ENCODE measurements around the gene PDSS2.

The PDSS2 gene

DNA sequence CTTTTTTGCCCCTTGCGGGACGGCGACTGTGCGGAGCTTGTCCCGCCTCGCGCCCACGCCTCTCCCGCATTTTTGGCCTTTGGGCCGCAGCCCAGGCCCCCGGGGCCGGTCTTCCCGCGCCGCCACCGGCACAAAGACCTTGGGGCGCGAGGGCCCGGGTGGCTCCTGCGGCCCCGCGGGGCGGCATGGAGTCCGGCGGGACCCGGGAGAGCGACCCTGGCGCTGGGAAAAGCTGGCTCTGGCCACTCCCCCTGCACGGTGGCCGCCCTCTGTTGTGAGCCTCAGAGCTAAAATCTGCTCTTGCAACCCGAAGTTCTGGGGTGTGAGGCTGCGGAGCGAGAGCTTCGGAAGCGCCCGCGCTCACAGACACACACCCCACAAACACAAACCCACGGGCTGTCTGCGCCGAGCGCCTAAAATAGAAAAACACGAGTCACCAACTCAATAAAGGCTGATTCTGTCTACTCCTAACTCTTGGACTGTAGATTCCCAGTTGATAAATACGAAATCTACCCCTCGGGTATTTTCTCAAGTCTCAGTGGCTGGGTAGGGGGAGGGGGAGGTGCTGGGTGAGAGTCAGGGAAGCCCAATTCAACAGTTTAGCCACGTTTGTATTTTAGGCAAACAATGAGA is 343.6 kb downstream of the PDSS2 start:
- Histone ChIP-seq H3K79me1 (ENCODE audit: low read length) (peaks cover 7% of the 10 kb centered on the region), H3K4me3 (ENCODE audit: low read depth, low read length) (peak overlapping the region; percentile 89), H2AK5ac (ENCODE audit: low read length) (peak overlapping the region; percentile 43), H3K14ac (ENCODE audit: low read length) (peak overlapping the region; percentile 86), H3K18ac (ENCODE audit: low read length) (peak overlapping the region; percentile 59), H3K36me3 (ENCODE audit: control insufficient read depth in 1 of 2, insufficient read depth in 2 of 2, low read length in 2 of 2) (no peaks in the 10 kb centered on the region), H3K4ac (ENCODE audit: low read depth, low read length) (peak overlapping the region; percentile 72), H3K27ac (ENCODE audit: low read depth, low read length) (peak overlapping the region; percentile 88), H3K9me3 (ENCODE audit: insufficient read depth, low read depth, low read length) (no peaks in the 10 kb centered on the region), H2BK12ac (ENCODE audit: low read length) (peak overlapping the region; percentile 9), H2BK5ac (ENCODE audit: low read depth, low read length, poor library complexity) (peak overlapping the region; percentile 75), H3K79me2 (ENCODE audit: control insufficient read depth, insufficient read depth, low read length, poor library complexity) (peaks cover 3% of the 10 kb centered on the region), H3K9ac (ENCODE audit: low read length) (peak overlapping the region; percentile 78), H3K4me1 (ENCODE audit: control insufficient read depth in 1 of 2, insufficient read depth in 2 of 2, low read length in 2 of 2) (peaks cover 4 to 5% of the 10 kb centered on the region in 2 experiments), H4K12ac (ENCODE audit: low read depth, low read length) (peak overlapping the region; percentile 5), H4K8ac (ENCODE audit: low read depth, low read length) (peak overlapping the region; percentile 87), H3K23ac (ENCODE audit: low read length) (no peak overlapping the region), H2BK120ac (ENCODE audit: insufficient read depth, low read length, poor library complexity) (peak overlapping the region; percentile 63), H4K91ac (ENCODE audit: low read depth, low read length) (peak overlapping the region; percentile 90), H2AFZ (ENCODE audit: insufficient read depth, low read length, poor library complexity) (peak overlapping the region; percentile 90), H3K4me2 (ENCODE audit: low read length) (peak overlapping the region; percentile 100), H3K27me3 (ENCODE audit: insufficient read depth, low read length) (no peaks in the 10 kb centered on the region)
- peak; percentile 34 to 60 for DNase-seq
- no CpG with 5 or more reads among the region's 45 CpGs for WGBS (ENCODE audit: extremely low coverage, insufficient coverage, insufficient read length)

DNA sequence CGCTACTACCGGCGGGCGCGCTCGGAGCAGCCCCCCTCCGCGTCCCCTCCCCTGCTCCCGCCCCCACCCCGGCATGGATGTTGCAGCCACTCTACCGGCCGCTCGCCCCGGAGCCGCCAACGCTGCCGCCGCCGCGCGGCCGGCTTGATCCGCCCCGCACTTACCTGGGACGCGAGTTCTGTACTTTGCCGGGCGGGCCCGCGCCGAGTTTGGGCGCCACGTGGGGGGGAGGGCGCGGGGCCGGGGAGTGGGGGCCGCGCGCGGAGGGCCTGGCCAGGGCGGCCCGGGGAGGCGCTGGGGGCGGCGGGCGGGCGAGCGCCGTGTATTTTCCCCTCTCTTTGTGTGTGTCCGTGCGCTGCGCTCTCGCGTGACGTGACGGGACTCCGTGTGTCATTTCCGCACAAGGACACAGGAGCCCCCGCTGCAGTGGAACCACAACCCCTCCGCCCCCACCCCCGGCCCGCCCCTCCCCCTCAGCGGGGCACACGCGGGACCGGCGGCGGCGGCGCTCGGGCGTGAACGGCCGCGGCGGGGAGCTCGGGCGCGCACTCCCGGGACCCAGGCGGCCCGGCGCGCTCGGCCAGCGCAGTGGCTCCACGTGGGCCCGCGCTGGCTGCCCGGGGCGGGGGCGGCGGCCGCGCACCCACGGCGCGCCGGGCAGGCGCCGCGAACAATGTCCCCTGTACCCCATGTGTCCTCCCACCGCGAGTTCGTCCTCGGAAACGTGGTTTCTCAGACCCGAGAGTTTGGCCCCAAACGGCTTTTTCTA is 344.3 kb downstream of the PDSS2 start, which contains the start of gene BEND3:
BEND3 (minus strand) TSS at position 590 of the 769 bp plus-strand sequence. CDS start 16,230 bp downstream, outside the sequence.
- Histone ChIP-seq H3K27me3 (ENCODE audit: insufficient read depth, low read length) (no peaks in the 10 kb centered on the region), H3K9me3 (ENCODE audit: insufficient read depth, low read depth, low read length) (no peaks in the 10 kb centered on the region), H2AK5ac (ENCODE audit: low read length) (peak within 1 kb of the TSS; percentile 43), H2BK120ac (ENCODE audit: insufficient read depth, low read length, poor library complexity) (peak within 1 kb of the TSS; percentile 63), H2BK12ac (ENCODE audit: low read length) (peak within 1 kb of the TSS; percentile 9), H3K4ac (ENCODE audit: low read depth, low read length) (peak within 1 kb of the TSS; percentile 72), H3K4me2 (ENCODE audit: low read length) (peak within 1 kb of the TSS; percentile 100), H3K79me2 (ENCODE audit: control insufficient read depth, insufficient read depth, low read length, poor library complexity) (peaks cover 3% of the 10 kb centered on the region), H3K4me3 (ENCODE audit: low read depth, low read length) (peak within 1 kb of the TSS; percentile 89), H4K91ac (ENCODE audit: low read depth, low read length) (peak within 1 kb of the TSS; percentile 90), H3K9ac (ENCODE audit: low read length) (peak within 1 kb of the TSS; percentile 86), H2AFZ (ENCODE audit: insufficient read depth, low read length, poor library complexity) (peak within 1 kb of the TSS; percentile 90), H4K8ac (ENCODE audit: low read depth, low read length) (peak within 1 kb of the TSS; percentile 87), H3K23ac (ENCODE audit: low read length) (no peak within 1 kb of the TSS), H3K79me1 (ENCODE audit: low read length) (peaks cover 7% of the 10 kb centered on the region), H3K4me1 (ENCODE audit: control insufficient read depth in 1 of 2, insufficient read depth in 2 of 2, low read length in 2 of 2) (peaks cover 4 to 5% of the 10 kb centered on the region in 2 experiments), H4K12ac (ENCODE audit: low read depth, low read length) (peak within 1 kb of the TSS; percentile 5), H3K18ac (ENCODE audit: low read length) (peak within 1 kb of the TSS; percentile 59), H2BK5ac (ENCODE audit: low read depth, low read length, poor library complexity) (peak within 1 kb of the TSS; percentile 75), H3K36me3 (ENCODE audit: control insufficient read depth in 1 of 2, insufficient read depth in 2 of 2, low read length in 2 of 2) (no peaks in the 10 kb centered on the region), H3K14ac (ENCODE audit: low read length) (peak within 1 kb of the TSS; percentile 86), H3K27ac (ENCODE audit: low read depth, low read length) (peak within 1 kb of the TSS; percentile 88)
- peak in 1 of 2 donors; percentile 54 for DNase-seq
- WGBS (ENCODE audit: extremely low coverage, insufficient coverage, insufficient read length): no CpG with 5 or more reads among the region's 109 CpGs

DNA sequence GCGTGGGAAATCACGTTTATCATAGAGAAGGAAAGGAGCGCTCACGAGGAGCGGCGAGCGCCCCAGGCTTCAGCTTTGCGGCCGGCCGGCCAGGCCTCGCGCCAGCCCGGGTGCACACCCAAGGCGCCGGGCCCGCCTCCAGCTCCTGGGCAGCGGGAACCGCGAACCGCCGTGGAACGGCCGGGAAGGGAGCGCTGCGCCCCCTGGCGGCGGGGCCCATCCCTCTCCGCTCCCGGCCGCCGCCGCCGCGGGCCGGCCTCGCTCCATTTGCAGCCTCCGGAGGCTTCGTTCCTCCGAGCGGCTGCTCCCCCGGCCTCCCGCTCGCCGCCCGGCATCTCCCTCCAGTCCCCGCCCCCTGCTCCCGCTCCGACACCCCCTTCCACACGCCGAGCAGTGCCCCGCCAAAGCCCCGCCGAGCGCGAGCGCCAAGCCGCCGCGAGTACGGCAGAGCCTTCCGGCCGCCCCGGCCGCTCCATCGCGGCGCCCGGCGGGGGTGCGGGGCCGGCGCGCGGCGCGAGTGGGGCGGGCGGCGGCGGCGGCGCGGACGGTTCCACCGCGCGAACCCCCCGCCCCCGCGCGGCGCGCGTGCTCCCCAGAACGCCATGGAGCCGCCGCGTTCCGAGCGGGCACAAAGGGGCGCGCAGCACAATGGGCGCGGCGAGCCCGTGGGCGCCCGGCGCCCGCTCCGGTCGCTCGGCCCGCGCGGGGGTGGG is 345.0 kb downstream of the PDSS2 start:
- Histone ChIP-seq H3K9ac (ENCODE audit: low read length) (peak overlapping the region; percentile 86), H2BK120ac (ENCODE audit: insufficient read depth, low read length, poor library complexity) (no peak overlapping the region), H3K4me2 (ENCODE audit: low read length) (peak overlapping the region; percentile 100), H4K91ac (ENCODE audit: low read depth, low read length) (peak overlapping the region; percentile 71), H2BK12ac (ENCODE audit: low read length) (no peak overlapping the region), H3K4me3 (ENCODE audit: low read depth, low read length) (peak overlapping the region; percentile 89), H4K12ac (ENCODE audit: low read depth, low read length) (no peak overlapping the region), H3K27me3 (ENCODE audit: insufficient read depth, low read length) (no peaks in the 10 kb centered on the region), H3K18ac (ENCODE audit: low read length) (peak overlapping the region; percentile 58), H3K36me3 (ENCODE audit: control insufficient read depth in 1 of 2, insufficient read depth in 2 of 2, low read length in 2 of 2) (no peaks in the 10 kb centered on the region), H2AK5ac (ENCODE audit: low read length) (no peak overlapping the region), H2BK5ac (ENCODE audit: low read depth, low read length, poor library complexity) (peak overlapping the region; percentile 31), H3K4me1 (ENCODE audit: control insufficient read depth in 1 of 2, insufficient read depth in 2 of 2, low read length in 2 of 2) (peaks cover 4 to 5% of the 10 kb centered on the region in 2 experiments), H3K9me3 (ENCODE audit: insufficient read depth, low read depth, low read length) (no peaks in the 10 kb centered on the region), H3K27ac (ENCODE audit: low read depth, low read length) (peak overlapping the region; percentile 88), H3K79me2 (ENCODE audit: control insufficient read depth, insufficient read depth, low read length, poor library complexity) (peaks cover 3% of the 10 kb centered on the region), H3K23ac (ENCODE audit: low read length) (no peak overlapping the region), H3K14ac (ENCODE audit: low read length) (peak overlapping the region; percentile 55), H2AFZ (ENCODE audit: insufficient read depth, low read length, poor library complexity) (no peak overlapping the region), H4K8ac (ENCODE audit: low read depth, low read length) (peak overlapping the region; percentile 84), H3K4ac (ENCODE audit: low read depth, low read length) (no peak overlapping the region), H3K79me1 (ENCODE audit: low read length) (peaks cover 7% of the 10 kb centered on the region)
- peak; percentile 86 to 94 for DNase-seq
- no CpG with 5 or more reads among the region's 116 CpGs for WGBS (ENCODE audit: extremely low coverage, insufficient coverage, insufficient read length)

DNA sequence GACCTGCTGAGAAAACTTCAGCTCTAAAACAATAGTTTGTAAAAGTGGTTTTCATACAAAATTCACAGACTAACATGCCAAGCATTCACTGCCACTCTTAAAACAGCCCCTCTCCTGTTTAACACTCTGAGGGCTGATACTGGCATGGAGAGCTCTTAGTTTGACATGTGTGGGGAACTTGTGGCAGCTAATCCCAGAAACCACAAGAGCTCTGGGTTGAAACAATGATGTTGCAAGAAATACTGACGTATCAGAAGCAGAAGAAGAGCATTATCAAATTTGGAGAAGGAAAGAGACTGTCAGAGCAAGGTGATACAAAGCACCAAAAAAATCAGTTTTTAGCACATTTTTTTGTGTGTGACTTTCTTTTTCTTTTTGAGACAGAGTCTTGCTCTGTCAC is 349.2 kb downstream of the PDSS2 start:
- Histone ChIP-seq H3K79me1 (ENCODE audit: low read length) (peaks cover 4% of the 10 kb centered on the region), H3K36me3 (ENCODE audit: control insufficient read depth in 1 of 2, insufficient read depth in 2 of 2, low read length in 2 of 2) (no peaks in the 10 kb centered on the region)

More for the DNA sequence above, 349.2 kb downstream of the PDSS2 start:
- Histone ChIP-seq H3K4me1 (ENCODE audit: control insufficient read depth in 1 of 2, insufficient read depth in 2 of 2, low read length in 2 of 2) (peaks cover 7% of the 10 kb centered on the region in 2 experiments), H2BK120ac (ENCODE audit: insufficient read depth, low read length, poor library complexity) (no peak overlapping the region), H2BK12ac (ENCODE audit: low read length) (no peak overlapping the region), H2AFZ (ENCODE audit: insufficient read depth, low read length, poor library complexity) (no peak overlapping the region), H3K14ac (ENCODE audit: low read length) (no peak overlapping the region), H3K9ac (ENCODE audit: low read length) (no peak overlapping the region), H3K18ac (ENCODE audit: low read length) (no peak overlapping the region), H3K9me3 (ENCODE audit: insufficient read depth, low read depth, low read length) (no peaks in the 10 kb centered on the region), H3K4ac (ENCODE audit: low read depth, low read length) (no peak overlapping the region), H3K79me2 (ENCODE audit: control insufficient read depth, insufficient read depth, low read length, poor library complexity) (no peaks in the 10 kb centered on the region), H3K27me3 (ENCODE audit: insufficient read depth, low read length) (no peaks in the 10 kb centered on the region), H4K12ac (ENCODE audit: low read depth, low read length) (no peak overlapping the region), H3K23ac (ENCODE audit: low read length) (no peak overlapping the region), H4K8ac (ENCODE audit: low read depth, low read length) (no peak overlapping the region), H2BK5ac (ENCODE audit: low read depth, low read length, poor library complexity) (no peak overlapping the region), H2AK5ac (ENCODE audit: low read length) (no peak overlapping the region), H3K4me2 (ENCODE audit: low read length) (no peak overlapping the region), H4K91ac (ENCODE audit: low read depth, low read length) (no peak overlapping the region), H3K27ac (ENCODE audit: low read depth, low read length) (no peak overlapping the region), H3K4me3 (ENCODE audit: low read depth, low read length) (no peak overlapping the region)
- WGBS (ENCODE audit: extremely low coverage, insufficient coverage, insufficient read length): no CpG with 5 or more reads among the region's 1 CpG
- no peak for DNase-seq
